HG03571 (cell line): Measurements from ENCODE around the gene PCDHB7.
"Not testable (repeated sequence)": the region's sequence is repeated elsewhere in the genome, so short reads cannot be mapped to it uniquely, and the experiment has no call there.

Source experiments
- ATAC-seq: cut with Tn5 transposase; IDR thresholded peaks from one replicate; pipeline ENCODE4 v1.9.1; 2021; ENCODE audit not compliant: unreplicated experiment

Gene PCDHB7

DNA sequence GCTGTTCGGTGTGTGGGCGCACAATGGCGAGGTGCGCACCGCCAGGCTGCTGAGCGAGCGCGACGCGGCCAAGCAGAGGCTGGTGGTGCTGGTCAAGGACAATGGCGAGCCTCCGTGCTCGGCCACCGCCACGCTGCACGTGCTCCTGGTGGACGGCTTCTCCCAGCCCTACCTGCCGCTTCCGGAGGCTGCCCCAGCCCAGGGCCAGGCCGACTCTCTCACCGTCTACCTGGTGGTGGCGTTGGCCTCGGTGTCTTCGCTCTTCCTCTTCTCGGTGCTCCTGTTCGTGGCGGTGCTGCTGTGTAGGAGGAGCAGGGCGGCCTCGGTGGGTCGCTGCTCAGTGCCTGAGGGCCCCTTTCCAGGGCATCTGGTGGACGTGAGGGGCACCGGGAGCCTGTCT is 7.4 kb downstream of the PCDHB7 start:
- not testable (repeated sequence) for ATAC-seq

DNA sequence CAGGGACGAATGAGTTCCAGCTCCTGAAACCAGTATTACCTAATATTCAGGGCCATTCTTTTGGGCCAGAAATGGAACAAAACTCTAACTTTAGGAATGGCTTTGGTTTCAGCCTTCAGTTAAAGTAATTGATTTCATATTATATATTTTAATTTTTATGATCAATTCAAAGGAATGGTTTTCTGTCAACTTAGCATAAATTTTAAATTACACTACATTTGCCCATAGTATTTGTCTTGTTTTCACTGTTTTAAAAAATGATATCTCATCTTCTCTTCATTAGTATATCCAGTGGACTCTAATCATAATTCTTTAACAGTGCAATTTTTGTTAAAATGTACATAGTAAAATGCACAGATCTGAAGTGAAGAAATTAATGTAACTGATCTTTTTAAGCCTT is 7.9 kb downstream of the PCDHB7 start:
- ATAC-seq: no peak

DNA sequence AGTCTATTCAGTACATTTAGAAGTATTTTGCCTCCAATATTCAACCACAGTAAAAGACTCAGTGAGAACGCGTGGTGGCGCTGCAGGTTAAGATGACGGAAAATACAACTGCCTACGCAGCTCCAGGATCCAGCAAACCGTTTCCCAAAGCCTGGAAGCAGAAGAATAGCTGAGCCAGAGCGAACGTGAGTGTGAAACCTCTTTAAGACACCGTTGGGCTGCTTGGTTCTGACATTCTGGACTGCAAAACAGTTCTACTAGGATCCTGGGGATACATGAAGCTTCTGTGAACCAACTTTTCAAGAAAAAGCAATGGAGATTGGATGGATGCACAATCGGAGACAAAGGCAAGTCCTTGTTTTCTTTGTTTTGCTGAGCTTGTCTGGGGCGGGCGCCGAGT is 9.8 kb downstream of the PCDHB7 start, which contains the start of gene PCDHB16:
TSS of gene PCDHB16 (plus strand) at position 140 of the 400 bp plus-strand sequence. CDS start at position 313, 173 bp downstream.
- no peak for ATAC-seq

DNA sequence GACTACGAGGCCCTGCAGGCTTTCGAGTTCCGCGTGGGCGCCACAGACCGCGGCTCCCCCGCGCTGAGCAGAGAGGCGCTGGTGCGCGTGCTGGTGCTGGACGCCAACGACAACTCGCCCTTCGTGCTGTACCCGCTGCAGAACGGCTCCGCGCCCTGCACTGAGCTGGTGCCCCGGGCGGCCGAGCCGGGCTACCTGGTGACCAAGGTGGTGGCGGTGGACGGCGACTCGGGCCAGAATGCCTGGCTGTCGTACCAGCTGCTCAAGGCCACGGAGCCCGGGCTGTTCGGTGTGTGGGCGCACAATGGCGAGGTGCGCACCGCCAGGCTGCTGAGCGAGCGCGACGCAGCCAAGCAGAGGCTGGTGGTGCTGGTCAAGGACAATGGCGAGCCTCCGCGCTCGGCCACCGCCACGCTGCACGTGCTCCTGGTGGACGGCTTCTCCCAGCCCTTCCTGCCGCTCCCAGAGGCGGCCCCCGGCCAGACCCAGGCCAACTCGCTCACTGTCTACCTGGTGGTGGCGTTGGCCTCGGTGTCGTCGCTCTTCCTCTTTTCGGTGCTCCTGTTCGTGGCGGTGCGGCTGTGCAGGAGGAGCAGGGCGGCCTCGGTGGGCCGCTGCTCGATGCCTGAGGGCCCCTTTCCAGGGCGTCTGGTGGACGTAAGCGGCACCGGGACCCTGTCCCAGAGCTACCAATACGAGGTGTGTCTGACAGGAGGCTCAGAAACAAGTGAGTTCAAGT is 11.8 kb downstream of the PCDHB7 start:
- ATAC-seq: not testable (repeated sequence)

DNA sequence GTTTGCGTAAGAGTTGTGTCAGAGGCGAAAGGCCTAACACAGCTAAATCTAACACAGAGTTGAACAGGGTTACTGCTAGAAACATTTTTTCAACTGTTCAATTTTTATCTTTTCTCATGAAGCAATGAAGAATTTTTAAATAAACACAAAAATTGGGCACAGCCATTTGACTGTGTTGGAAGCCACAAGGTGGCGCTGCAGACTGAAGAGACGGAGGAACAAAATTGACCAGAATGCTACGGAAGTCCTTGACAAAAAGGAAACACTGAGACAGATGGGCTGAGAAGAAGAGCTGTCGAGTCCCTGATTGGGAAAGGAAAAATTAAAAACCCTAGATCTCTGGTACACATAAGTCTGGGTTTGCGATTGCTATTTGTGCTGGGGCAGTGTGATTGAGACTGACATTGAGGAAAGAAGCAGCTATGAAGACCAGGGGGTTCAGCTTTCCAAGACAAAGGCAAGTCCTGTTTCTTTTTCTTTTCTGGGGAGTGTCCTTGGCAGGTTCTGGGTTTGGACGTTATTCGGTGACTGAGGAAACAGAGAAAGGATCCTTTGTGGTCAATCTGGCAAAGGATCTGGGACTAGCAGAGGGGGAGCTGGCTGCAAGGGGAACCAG is 14.6 kb downstream of the PCDHB7 start, which contains the start of gene PCDHB9:
TSS of gene PCDHB9 (plus strand) at position 265 of the 616 bp plus-strand sequence. CDS start at position 423, 158 bp downstream.
- no peak for ATAC-seq

DNA sequence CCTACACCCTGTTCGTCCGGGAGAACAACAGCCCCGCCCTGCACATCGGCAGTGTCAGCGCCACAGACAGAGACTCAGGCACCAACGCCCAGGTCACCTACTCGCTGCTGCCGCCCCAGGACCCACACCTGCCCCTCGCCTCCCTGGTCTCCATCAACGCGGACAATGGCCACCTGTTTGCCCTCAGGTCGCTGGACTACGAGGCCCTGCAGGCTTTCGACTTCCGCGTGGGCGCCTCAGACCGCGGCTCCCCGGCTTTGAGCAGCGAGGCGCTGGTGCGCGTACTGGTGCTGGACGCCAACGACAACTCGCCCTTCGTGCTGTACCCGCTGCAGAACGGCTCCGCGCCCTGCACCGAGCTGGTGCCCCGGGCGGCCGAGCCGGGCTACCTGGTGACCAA is 16.2 kb downstream of the PCDHB7 start:
- ATAC-seq: not testable (repeated sequence)

DNA sequence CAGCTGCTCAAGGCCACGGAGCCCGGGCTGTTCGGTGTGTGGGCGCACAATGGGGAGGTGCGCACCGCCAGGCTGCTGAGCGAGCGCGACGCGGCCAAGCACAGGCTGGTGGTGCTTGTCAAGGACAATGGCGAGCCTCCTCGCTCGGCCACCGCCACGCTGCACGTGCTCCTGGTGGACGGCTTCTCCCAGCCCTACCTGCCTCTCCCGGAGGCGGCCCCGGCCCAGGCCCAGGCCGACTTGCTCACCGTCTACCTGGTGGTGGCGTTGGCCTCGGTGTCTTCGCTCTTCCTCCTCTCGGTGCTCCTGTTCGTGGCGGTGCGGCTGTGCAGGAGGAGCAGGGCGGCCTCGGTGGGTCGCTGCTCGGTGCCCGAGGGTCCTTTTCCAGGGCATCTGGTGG is 16.7 kb downstream of the PCDHB7 start:
- not testable (repeated sequence) for ATAC-seq

DNA sequence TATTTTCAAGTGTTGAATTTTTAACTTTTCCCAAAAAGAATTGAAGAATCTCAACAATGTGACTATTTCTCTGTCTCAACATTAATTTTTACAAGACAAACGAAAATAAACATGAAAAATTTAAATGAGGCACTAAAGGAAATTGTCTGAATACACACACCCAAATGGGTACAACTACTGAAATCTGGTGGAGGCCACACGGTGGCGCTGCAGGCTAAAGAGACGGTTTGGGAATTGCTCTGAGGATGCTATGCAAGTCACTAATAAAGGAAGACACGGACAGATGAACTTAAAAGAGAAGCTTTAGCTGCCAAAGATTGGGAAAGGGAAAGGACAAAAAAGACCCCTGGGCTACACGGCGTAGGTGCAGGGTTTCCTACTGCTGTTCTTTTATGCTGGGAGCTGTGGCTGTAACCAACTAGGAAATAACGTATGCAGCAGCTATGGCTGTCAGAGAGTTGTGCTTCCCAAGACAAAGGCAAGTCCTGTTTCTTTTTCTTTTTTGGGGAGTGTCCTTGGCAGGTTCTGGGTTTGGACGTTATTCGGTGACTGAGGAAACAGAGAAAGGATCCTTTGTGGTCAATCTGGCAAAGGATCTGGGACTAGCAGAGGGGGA is 19.8 kb downstream of the PCDHB7 start, which contains the start of gene PCDHB10:
TSS of gene PCDHB10 (plus strand) at position 244 of the 616 bp plus-strand sequence. CDS start at position 444, 200 bp downstream.
- ATAC-seq: no peak

DNA sequence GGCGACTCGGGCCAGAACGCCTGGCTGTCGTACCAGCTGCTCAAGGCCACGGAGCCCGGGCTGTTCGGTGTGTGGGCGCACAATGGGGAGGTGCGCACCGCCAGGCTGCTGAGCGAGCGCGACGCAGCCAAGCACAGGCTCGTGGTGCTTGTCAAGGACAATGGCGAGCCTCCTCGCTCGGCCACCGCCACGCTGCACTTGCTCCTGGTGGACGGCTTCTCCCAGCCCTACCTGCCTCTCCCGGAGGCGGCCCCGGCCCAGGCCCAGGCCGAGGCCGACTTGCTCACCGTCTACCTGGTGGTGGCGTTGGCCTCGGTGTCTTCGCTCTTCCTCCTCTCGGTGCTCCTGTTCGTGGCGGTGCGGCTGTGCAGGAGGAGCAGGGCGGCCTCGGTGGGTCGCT is 21.9 kb downstream of the PCDHB7 start:
- not testable (repeated sequence) for ATAC-seq

DNA sequence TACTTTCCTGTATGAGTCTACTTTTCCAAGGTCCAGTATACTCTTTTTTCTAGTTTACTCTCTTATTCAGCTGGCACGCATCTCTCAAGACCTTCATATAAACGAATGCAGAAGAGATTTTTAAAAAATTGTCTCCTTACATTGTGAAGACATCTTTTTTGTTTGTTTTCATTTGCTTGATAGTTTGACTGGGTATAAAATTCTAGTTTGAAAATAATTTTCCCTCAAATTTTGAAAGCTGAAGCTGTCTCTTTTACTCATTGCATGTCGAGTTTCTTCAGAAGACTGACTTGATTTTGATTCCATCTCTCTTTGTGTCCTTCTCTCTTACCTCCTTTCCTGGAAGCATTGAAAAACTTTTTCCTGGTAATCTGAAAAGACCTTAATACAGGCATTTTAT is 23.9 kb downstream of the PCDHB7 start:
- no peak for ATAC-seq

DNA sequence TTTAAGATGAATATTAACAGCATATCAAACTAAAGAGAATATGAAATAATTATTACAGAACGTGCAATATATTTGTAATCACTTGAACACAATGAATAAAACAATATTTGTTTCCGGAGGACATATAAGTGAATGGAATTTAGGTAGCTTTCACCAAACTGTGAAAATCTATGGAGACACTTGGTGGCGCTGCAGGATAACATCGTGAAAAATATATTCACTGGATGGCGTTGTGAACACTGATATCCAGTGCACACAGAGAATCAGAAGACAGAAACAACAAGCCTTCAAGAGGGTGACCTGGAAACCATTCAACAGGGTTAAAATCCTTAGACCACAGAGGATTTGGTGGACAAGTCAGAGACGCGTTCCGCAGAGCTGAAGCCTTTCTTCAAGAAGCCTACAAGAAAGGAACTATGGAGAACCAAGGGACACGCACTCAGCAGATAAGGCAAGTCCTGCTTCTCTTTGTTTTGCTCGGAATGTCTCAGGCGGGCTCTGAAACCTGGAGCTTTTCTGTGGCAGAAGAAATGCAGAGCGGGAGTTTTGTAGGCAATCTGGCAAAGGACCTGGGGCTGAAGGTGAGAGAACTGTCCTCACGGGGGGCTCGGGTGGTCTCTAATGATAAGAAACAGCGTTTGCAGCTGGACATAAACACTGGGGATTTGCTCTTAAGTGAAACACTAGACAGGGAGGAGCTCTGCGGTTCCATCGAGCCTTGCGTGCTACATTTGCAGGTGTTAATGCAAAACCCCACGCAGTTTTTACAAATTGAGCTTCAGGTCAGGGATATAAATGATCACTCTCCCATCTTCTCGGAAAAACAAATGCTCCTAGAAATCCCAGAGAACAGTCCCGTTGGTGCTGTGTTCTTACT is 27.2 kb downstream of the PCDHB7 start, which contains the start of gene PCDHB11:
TSS of gene PCDHB11 (plus strand) at position 269 of the 877 bp plus-strand sequence. CDS start at position 417, 148 bp downstream.
- no peak for ATAC-seq

DNA sequence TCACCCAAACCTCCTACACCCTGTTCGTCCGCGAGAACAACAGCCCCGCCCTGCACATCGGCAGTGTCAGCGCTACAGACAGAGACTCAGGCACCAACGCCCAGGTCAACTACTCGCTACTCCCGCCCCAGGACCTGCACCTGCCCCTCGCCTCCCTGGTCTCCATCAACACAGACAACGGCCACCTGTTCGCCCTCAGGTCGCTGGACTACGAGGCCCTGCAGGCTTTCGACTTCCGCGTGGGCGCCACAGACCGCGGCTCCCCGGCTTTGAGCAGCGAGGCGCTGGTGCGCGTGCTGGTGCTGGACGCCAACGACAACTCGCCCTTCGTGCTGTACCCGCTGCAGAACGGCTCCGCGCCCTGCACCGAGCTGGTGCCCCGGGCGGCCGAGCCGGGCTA is 28.7 kb downstream of the PCDHB7 start:
- not testable (repeated sequence) for ATAC-seq

DNA sequence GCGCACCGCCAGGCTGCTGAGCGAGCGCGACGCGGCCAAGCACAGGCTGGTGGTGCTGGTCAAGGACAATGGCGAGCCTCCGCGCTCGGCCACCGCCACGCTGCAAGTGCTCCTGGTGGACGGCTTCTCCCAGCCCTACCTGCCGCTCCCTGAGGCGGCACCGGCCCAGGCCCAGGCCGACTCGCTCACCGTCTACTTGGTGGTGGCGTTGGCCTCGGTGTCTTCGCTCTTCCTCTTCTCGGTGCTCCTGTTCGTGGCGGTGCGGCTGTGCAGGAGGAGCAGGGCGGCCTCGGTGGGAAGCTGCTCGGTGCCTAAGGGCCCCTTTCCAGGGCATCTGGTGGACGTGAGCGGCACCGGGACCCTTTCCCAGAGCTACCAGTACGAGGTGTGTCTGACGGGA is 29.2 kb downstream of the PCDHB7 start:
- ATAC-seq: not testable (repeated sequence)

DNA sequence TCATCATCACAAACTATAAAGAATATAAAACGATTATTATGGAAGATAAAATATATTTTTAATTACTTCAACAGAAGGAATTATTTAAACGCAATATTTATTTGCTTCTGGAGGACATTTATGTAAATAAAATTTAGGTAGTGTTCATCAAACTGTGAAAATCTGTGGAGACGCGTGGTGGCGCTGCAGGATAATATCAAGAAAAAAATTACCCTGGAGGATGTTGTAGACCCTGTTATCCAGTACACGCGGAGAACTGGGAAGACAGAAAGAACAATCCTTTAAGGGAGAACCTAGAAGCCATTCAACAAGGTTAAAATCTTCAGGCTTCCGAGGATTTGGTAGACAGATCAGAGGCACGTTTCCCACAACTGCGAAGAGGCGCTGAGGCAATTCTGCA is 36.0 kb downstream of the PCDHB7 start, which contains the start of gene PCDHB12:
TSS of gene PCDHB12 (plus strand) at position 242 of the 400 bp plus-strand sequence. CDS start 189 bp downstream, outside the sequence.
- no peak for ATAC-seq

DNA sequence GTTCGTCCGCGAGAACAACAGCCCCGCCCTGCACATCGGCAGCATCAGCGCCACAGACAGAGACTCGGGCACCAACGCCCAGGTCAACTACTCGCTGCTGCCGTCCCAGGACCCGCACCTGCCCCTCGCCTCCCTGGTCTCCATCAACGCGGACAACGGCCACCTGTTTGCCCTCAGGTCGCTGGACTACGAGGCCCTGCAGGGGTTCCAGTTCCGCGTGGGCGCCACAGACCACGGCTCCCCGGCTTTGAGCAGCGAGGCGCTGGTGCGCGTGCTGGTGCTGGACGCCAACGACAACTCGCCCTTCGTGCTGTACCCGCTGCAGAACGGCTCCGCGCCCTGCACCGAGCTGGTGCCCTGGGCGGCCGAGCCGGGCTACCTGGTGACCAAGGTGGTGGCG is 37.8 kb downstream of the PCDHB7 start:
- ATAC-seq: not testable (repeated sequence)

DNA sequence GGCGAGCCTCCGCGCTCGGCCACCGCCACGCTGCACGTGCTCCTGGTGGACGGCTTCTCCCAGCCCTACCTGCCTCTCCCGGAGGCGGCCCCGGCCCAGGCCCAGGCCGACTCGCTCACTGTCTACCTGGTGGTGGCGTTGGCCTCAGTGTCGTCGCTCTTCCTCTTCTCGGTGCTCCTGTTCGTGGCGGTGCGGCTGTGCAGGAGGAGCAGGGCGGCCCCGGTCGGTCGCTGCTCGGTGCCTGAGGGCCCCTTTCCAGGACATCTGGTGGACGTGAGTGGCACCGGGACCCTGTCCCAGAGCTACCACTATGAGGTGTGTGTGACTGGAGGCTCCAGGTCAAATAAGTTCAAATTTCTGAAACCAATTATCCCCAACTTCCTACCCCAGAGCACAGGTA is 38.4 kb downstream of the PCDHB7 start:
- ATAC-seq: not testable (repeated sequence)

DNA sequence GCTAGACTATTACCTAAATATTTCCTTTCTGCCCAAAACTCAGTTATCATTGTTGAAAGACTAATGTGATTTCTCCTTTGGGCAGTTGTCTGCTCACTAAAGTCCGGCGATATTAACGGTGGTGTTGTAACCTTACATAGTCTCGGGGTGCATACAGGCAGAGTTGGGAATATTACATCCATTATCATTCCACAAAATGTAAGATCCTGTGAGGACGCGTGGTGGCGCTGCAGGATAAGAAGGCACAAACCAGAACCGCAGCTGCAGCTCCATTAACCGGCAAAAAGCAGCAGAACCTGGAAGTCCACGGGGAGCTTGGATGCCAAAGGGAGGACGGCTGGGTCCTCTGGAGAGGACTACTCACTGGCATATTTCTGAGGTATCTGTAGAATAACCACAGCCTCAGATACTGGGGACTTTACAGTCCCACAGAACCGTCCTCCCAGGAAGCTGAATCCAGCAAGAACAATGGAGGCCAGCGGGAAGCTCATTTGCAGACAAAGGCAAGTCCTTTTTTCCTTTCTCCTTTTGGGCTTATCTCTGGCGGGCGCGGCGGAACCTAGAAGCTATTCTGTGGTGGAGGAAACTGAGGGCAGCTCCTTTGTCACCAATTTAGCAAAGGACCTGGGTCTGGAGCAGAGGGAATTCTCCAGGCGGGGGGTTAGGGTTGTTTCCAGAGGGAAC is 41.4 kb downstream of the PCDHB7 start, which contains the start of gene PCDHB13:
TSS of gene PCDHB13 (plus strand) at position 264 of the 684 bp plus-strand sequence. CDS start at position 469, 205 bp downstream.
- not testable (repeated sequence) for ATAC-seq

DNA sequence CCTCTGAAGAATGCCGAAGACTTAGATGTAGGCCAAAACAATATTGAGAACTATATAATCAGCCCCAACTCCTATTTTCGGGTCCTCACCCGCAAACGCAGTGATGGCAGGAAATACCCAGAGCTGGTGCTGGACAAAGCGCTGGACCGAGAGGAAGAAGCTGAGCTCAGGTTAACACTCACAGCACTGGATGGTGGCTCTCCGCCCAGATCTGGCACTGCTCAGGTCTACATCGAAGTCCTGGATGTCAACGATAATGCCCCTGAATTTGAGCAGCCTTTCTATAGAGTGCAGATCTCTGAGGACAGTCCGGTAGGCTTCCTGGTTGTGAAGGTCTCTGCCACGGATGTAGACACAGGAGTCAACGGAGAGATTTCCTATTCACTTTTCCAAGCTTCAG is 42.1 kb downstream of the PCDHB7 start:
- not testable (repeated sequence) for ATAC-seq

DNA sequence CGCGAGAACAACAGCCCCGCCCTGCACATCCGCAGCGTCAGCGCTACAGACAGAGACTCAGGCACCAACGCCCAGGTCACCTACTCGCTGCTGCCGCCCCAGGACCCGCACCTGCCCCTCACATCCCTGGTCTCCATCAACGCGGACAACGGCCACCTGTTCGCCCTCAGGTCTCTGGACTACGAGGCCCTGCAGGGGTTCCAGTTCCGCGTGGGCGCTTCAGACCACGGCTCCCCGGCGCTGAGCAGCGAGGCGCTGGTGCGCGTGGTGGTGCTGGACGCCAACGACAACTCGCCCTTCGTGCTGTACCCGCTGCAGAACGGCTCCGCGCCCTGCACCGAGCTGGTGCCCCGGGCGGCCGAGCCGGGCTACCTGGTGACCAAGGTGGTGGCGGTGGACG is 43.1 kb downstream of the PCDHB7 start:
- ATAC-seq: not testable (repeated sequence)

DNA sequence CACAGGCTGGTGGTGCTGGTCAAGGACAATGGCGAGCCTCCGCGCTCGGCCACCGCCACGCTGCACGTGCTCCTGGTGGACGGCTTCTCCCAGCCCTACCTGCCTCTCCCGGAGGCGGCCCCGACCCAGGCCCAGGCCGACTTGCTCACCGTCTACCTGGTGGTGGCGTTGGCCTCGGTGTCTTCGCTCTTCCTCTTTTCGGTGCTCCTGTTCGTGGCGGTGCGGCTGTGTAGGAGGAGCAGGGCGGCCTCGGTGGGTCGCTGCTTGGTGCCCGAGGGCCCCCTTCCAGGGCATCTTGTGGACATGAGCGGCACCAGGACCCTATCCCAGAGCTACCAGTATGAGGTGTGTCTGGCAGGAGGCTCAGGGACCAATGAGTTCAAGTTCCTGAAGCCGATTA is 43.6 kb downstream of the PCDHB7 start:
- ATAC-seq: not testable (repeated sequence)
